Measurements from ENCODE around the gene COL9A1.

Gene COL9A1

DNA sequence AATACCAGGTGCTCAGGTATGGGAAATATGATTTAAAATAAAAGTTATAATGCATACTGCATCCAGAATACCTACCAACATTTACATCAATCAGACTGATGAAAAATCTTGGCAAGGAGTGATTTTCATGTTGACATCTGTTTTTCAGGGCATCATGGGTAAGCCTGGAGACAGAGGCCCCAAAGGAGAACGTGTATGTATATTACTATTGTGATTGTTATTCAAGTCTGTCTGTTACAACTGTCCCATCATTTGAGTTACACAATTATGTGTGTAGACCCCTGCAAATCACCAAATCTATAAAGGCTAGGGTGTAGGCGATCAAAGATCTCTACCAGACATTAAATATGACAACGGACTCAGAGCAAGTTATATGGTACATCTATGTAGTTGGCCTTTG, 118.2 kb downstream of the COL9A1 start:
- Histone ChIP-seq H3K27ac (ENCODE audit: insufficient read depth, low read depth, low read length, poor library complexity, severe bottlenecking) (no peak overlapping the region), H3K36me3 (ENCODE audit: control insufficient read depth, insufficient read depth, low read length) (no peaks in the 10 kb centered on the region), H3K4me3 (ENCODE audit: insufficient read depth, low read depth, low read length) (no peak overlapping the region), H3K27me3 (ENCODE audit: control insufficient read depth, insufficient read depth, low read length, poor library complexity, severe bottlenecking) (no peaks in the 10 kb centered on the region), H3K4me1 (ENCODE audit: control insufficient read depth, insufficient read depth, low read length) (no peaks in the 10 kb centered on the region), H3K9me3 (ENCODE audit: control insufficient read depth, low read length) (no peaks in the 10 kb centered on the region)
- 95% methylated on average over 3 of the region's 3 CpGs for WGBS, 2 experiments

DNA sequence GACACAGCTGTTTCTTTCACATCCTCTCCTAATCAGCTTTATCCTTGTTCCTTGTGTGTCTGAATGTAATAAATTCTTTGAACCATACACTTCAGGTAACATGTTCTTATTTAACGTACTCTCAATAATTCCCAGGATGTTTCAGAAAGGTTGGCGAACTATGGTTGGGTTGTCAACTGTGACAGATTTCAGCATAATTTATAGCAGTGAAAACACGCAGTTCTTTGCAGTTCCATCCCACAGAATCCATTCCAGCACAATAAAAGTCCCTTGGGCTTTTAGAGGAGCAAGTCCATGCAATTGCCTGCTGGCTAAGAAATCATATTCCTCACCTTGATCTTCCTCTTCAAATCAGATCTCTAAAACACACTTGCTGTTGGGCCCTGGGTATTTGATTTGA, 119.3 kb downstream of the COL9A1 start:
- Histone ChIP-seq H3K4me3 (ENCODE audit: insufficient read depth, low read depth, low read length) (no peak overlapping the region), H3K27me3 (ENCODE audit: control insufficient read depth, insufficient read depth, low read length, poor library complexity, severe bottlenecking) (no peaks in the 10 kb centered on the region), H3K36me3 (ENCODE audit: control insufficient read depth, insufficient read depth, low read length) (no peaks in the 10 kb centered on the region), H3K4me1 (ENCODE audit: control insufficient read depth, insufficient read depth, low read length) (no peaks in the 10 kb centered on the region), H3K27ac (ENCODE audit: insufficient read depth, low read depth, low read length, poor library complexity, severe bottlenecking) (no peak overlapping the region), H3K9me3 (ENCODE audit: control insufficient read depth, low read length) (no peaks in the 10 kb centered on the region)
- 91 to 92% methylated on average over 3 of the region's 3 CpGs for WGBS, 2 experiments

DNA sequence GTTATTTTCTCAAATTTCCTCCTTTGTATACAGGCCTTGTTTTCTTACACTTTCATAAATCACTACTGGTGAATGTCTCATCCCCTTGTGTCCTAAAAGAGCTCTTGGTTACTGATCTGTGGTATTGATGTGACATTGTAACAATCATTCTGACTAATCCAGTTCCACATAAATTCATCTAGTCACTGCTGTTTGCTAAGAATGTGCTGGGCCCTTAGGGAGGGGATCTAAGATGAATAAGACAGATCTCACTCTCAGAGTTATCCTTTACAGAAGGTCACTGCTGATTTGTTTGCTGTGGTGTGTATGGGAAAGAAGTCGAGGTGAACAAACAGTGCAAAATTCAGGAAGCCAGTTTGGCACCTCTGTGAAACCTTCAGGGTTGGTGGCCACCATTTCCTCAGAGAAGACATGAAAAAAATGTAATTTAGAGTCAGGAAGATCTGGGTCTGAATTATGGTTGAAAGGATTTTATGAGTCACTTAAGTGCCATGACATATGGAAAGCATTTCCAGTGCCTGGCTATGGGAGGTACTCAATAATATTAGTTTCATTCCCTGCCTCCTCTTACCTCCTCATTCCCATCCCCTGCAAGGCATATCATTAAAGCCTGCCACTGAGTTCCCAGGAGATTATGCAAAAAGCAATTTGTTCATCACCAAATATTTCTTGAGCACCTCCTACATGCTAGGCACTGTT, 121.8 kb downstream of the COL9A1 start:
- no peak overlapping the region for H3K27ac ChIP-seq (ENCODE audit: insufficient read depth, low read depth, low read length, poor library complexity, severe bottlenecking)
- WGBS, 2 experiments = 75 to 91% methylated on average over 1 of the region's 1 CpG

DNA sequence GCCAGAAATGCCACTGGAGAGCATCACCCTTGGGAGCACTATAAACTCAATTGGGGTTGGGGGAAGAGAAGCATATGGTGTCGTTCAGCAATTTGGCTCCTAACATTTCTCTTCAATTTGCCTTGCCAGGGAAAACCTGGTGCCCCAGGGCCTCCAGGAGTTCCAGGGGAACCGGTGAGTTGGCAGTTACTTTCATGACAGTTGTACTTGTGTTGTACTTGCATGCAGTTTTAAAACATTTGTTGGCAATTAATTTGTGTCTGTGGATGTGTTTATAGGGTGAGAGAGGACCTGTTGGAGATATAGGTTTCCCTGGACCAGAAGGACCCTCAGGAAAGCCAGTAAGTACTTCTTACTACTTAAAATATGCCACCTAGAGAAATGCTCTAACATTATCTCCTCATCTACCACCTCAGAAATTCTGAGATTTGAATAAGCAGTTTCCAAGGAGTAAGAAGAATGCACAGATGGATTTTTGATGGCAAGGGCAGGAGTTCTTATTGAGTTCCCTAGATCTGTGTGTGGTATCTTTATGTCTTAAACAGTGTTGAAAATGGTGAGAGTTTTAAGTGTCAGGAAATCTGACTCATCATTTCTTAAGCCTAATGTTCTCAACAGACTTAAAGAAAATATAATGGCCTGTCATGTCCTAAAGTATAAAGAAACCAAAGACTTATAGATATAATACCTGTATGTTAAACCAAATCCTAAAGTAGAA, 122.5 kb downstream of the COL9A1 start:
- no peaks in the 10 kb centered on the region for H3K4me1 ChIP-seq (ENCODE audit: control insufficient read depth, insufficient read depth, low read length)
- 91 to 95% methylated on average over 2 of the region's 2 CpGs for WGBS, 2 experiments
- H3K27me3 ChIP-seq (ENCODE audit: control insufficient read depth, insufficient read depth, low read length, poor library complexity, severe bottlenecking) = no peaks in the 10 kb centered on the region
- no peak overlapping the region for H3K4me3 ChIP-seq (ENCODE audit: insufficient read depth, low read depth, low read length)
- H3K36me3 ChIP-seq (ENCODE audit: control insufficient read depth, insufficient read depth, low read length) = no peaks in the 10 kb centered on the region
- no peak overlapping the region for H3K27ac ChIP-seq (ENCODE audit: insufficient read depth, low read depth, low read length, poor library complexity, severe bottlenecking)
- no peaks in the 10 kb centered on the region for H3K9me3 ChIP-seq (ENCODE audit: control insufficient read depth, low read length)

More for the DNA sequence above, 121.8 kb downstream of the COL9A1 start:
- H3K4me3 ChIP-seq (ENCODE audit: insufficient read depth, low read depth, low read length) = no peak overlapping the region
- H3K27me3 ChIP-seq (ENCODE audit: control insufficient read depth, insufficient read depth, low read length, poor library complexity, severe bottlenecking) = no peaks in the 10 kb centered on the region
- no peaks in the 10 kb centered on the region for H3K36me3 ChIP-seq (ENCODE audit: control insufficient read depth, insufficient read depth, low read length)
- H3K4me1 ChIP-seq (ENCODE audit: control insufficient read depth, insufficient read depth, low read length) = no peaks in the 10 kb centered on the region
- H3K9me3 ChIP-seq (ENCODE audit: control insufficient read depth, low read length) = no peaks in the 10 kb centered on the region

DNA sequence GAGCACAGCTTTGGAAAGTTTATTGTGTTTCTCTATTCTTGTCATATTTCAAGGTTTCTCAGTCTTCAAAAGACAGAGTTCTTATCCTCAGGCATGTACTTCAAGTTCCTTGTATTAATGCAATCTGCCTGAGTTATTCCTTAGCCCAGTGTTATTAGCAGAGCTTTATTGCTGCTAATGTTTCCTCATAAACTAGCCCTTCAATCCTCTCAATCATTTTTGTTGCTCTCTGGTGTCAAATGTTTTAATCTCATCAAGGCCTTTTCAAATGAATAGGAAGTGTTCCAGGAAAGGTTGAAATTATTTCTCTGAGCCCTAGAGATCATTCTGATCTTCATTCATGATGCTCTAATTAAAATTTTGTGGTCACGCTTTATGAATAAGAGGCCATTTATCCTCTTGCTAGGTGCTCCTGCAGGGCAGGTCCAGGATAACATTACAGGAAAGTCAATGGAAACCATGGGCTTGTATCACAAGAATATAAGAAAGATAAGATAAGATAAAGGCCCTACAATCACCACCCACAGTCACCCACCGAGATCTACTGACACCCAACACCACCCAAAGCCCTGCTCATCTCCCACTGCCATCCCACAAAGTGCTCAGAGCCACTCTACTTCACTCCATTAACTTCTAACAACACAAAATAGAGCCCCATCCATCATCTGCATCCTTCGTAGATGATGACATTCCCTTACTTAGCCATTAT, 125.9 kb downstream of the COL9A1 start:
- WGBS, 2 experiments = 89% methylated on average over 3 of the region's 3 CpGs
- Histone ChIP-seq H3K27ac (ENCODE audit: insufficient read depth, low read depth, low read length, poor library complexity, severe bottlenecking) (no peak overlapping the region), H3K4me3 (ENCODE audit: insufficient read depth, low read depth, low read length) (no peak overlapping the region), H3K36me3 (ENCODE audit: control insufficient read depth, insufficient read depth, low read length) (no peaks in the 10 kb centered on the region), H3K9me3 (ENCODE audit: control insufficient read depth, low read length) (no peaks in the 10 kb centered on the region), H3K4me1 (ENCODE audit: control insufficient read depth, insufficient read depth, low read length) (no peaks in the 10 kb centered on the region), H3K27me3 (ENCODE audit: control insufficient read depth, insufficient read depth, low read length, poor library complexity, severe bottlenecking) (no peaks in the 10 kb centered on the region)

DNA sequence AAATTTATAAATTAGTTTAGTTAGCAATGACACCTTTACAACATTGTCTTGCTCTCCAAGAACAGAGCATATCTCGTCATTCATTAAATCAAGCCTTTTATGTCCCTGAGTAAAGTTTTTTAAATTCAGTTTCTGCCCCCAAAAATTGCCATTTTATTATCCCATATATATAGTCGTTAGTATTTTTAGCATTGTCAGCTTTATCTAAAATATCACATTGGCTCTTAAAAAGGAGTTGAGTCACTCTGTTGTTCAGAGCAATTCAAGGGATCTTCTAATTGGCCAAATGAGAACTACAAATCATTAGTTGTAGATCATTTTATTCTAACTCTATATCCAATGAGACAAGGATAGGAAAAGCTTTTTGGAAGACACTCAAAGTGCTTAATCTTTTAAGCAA, 127.1 kb downstream of the COL9A1 start:
- Histone ChIP-seq H3K27me3 (ENCODE audit: control insufficient read depth, insufficient read depth, low read length, poor library complexity, severe bottlenecking) (no peaks in the 10 kb centered on the region), H3K4me3 (ENCODE audit: insufficient read depth, low read depth, low read length) (no peak overlapping the region), H3K36me3 (ENCODE audit: control insufficient read depth, insufficient read depth, low read length) (no peaks in the 10 kb centered on the region), H3K27ac (ENCODE audit: insufficient read depth, low read depth, low read length, poor library complexity, severe bottlenecking) (no peak overlapping the region), H3K4me1 (ENCODE audit: control insufficient read depth, insufficient read depth, low read length) (no peaks in the 10 kb centered on the region), H3K9me3 (ENCODE audit: control insufficient read depth, low read length) (no peaks in the 10 kb centered on the region)
- 75 to 93% methylated on average over 1 to 2 of the region's 2 CpGs for WGBS, 2 experiments

DNA sequence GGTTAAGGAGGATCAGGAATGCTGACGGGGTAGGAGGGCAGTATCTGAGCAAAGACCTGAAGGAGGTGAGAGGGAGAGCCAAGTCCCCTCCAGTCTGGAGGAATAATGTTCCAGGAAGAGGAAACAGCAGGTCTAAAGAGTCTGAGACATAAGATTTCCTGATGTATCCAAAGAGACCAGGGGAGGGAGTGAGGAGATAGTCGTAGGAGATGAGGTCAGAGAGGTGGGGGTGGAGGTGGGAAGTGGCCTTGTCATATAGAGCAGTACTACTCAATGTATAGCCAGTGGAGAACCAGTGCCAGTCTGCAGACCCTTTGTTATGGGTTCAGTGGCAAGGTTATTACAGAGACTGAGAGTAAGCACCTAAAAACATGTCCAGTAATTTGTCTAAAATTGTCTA, 130.6 kb downstream of the COL9A1 start:
- Histone ChIP-seq H3K4me1 (ENCODE audit: control insufficient read depth, insufficient read depth, low read length) (no peaks in the 10 kb centered on the region), H3K27ac (ENCODE audit: insufficient read depth, low read depth, low read length, poor library complexity, severe bottlenecking) (no peak overlapping the region), H3K4me3 (ENCODE audit: insufficient read depth, low read depth, low read length) (no peak overlapping the region), H3K9me3 (ENCODE audit: control insufficient read depth, low read length) (no peaks in the 10 kb centered on the region), H3K36me3 (ENCODE audit: control insufficient read depth, insufficient read depth, low read length) (no peaks in the 10 kb centered on the region), H3K27me3 (ENCODE audit: control insufficient read depth, insufficient read depth, low read length, poor library complexity, severe bottlenecking) (no peaks in the 10 kb centered on the region)
- 80 to 82% methylated on average over 2 of the region's 2 CpGs for WGBS, 2 experiments

DNA sequence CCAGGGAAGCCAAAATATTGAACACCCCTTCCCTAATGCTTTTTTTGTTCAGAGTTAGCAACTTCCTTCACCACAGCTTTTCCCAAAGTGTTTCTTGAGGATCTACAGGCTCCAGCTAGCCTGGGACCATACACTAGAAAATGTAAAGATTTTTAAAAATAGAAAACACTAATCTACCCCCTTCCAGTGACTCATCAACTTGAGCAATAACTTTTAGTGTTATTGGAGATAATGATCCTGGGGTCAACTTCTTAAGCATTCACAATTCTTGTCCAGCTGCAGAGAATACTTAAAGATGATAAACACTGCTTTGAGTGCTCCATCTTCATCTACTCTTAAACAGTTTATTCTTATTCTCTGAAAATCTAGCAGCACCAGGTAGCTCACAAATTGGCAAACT, 131.6 kb downstream of the COL9A1 start:
- no peaks in the 10 kb centered on the region for H3K36me3 ChIP-seq (ENCODE audit: control insufficient read depth, insufficient read depth, low read length)
- no peak overlapping the region for H3K4me3 ChIP-seq (ENCODE audit: insufficient read depth, low read depth, low read length)
- no peaks in the 10 kb centered on the region for H3K9me3 ChIP-seq (ENCODE audit: control insufficient read depth, low read length)
- peaks cover 3% of the 10 kb centered on the region for H3K27me3 ChIP-seq (ENCODE audit: control insufficient read depth, insufficient read depth, low read length, poor library complexity, severe bottlenecking)
- no peaks in the 10 kb centered on the region for H3K4me1 ChIP-seq (ENCODE audit: control insufficient read depth, insufficient read depth, low read length)
- no peak overlapping the region for H3K27ac ChIP-seq (ENCODE audit: insufficient read depth, low read depth, low read length, poor library complexity, severe bottlenecking)

DNA sequence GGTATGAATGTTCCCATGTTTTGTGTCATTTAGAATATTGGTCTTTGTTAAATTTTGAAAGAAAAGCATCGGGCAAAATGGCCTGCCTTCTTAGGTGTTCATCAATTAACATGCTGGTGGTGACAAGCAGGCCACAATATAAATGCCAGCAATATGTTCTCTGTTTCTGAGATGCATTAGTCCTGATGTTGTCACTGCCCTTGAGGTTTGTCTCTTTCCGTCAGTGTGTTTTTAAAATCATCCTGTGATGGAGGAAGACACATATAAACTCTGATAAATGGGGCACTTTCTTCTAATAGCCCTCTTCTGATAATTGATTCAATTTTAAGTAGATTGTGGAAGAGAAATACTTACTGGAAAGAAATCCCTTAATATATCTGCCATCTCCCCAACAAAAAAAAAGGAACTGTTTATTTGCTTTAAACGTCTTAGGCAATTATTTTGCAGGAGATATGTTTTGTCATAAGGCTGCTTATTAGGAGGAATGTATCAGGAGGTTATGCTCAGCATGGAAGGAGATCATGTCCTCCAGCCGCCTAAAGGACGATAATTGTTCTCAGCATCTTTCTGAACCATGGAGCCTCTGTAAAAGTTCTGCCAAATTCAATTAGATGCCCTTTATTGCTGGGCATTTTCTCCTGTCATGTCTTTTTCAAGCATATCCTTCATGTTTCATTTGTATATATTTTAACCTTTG, 134.1 kb downstream of the COL9A1 start:
- Histone ChIP-seq H3K27me3 (ENCODE audit: control insufficient read depth, insufficient read depth, low read length, poor library complexity, severe bottlenecking) (peaks cover 3% of the 10 kb centered on the region), H3K4me1 (ENCODE audit: control insufficient read depth, insufficient read depth, low read length) (no peaks in the 10 kb centered on the region), H3K36me3 (ENCODE audit: control insufficient read depth, insufficient read depth, low read length) (no peaks in the 10 kb centered on the region), H3K9me3 (ENCODE audit: control insufficient read depth, low read length) (no peaks in the 10 kb centered on the region), H3K4me3 (ENCODE audit: insufficient read depth, low read depth, low read length) (no peak overlapping the region), H3K27ac (ENCODE audit: insufficient read depth, low read depth, low read length, poor library complexity, severe bottlenecking) (no peak overlapping the region)
- WGBS, 2 experiments = 92 to 96% methylated on average over 5 of the region's 5 CpGs
